Panc1 (cell line): ENCODE results near the gene SRSF4. TPM values are rescaled to one million over a fixed set of nuclear protein-coding genes. Genes with fewer than 3 reads are reported as not detected.

Source experiments
- ATAC-seq: fragments of 200-7000 bp; cut with Tn5 transposase; 2 replicates; pipeline ENCODE4 v1.9.1; 2020; ENCODE audit warnings: mild to moderate bottlenecking, moderate library complexity
- BruUV-seq: library from RNA; stranded (reverse); fragments of 400-500 nt; replicated peaks from 2 replicates; lab custom pipeline; 2021; lab: Mats Ljungman, UMichigan
- CTCF ChIA-PET: fragments of 300-600 bp; sonication (Branson Sonifier 250); formaldehyde crosslinking; loops from one replicate; lab custom pipeline; 2022; ENCODE audit warnings: antibody characterized with exemption; lab: Charles Lee
- POLR2A ChIA-PET: fragments of 300-600 bp; sonication (Branson Sonifier 250); formaldehyde crosslinking; loops from one replicate; lab custom pipeline; 2022; ENCODE audit warnings: antibody characterized with exemption; lab: Charles Lee
- DNase-seq: peaks from one replicate; pipeline ENCODE4 v3.0.0-alpha.2; 2010; ENCODE audit warnings: low read depth, low spot score
- H3K27ac ChIP-seq: 2 replicates; pipeline ENCODE4 v1.5.1; 2011; ENCODE audit warnings: mild to moderate bottlenecking, low read length, inconsistent platforms
- H3K27me3 ChIP-seq: fragments of 200-500 bp; sonication (Bioruptor generic); 2 replicates; pipeline ENCODE4 v1.6.0; 2014; ENCODE audit warnings: low read length, inconsistent platforms; ENCODE audit not compliant: control insufficient read depth, insufficient read depth
- H3K36me3 ChIP-seq: fragments of 200-500 bp; sonication (Bioruptor generic); 2 replicates; pipeline ENCODE4 v1.5.1; 2014; ENCODE audit warnings: inconsistent platforms, mild to moderate bottlenecking, low read length, moderate library complexity; ENCODE audit not compliant: control insufficient read depth, insufficient read depth
- H3K4me1 ChIP-seq: 2 replicates; pipeline ENCODE4 v1.5.1; 2011; ENCODE audit warnings: inconsistent platforms, mild to moderate bottlenecking, low read length, moderate library complexity; ENCODE audit not compliant: control insufficient read depth, insufficient read depth
- H3K4me3 ChIP-seq, 2 experiments: 2 replicates each; pipeline ENCODE4 v1.5.1; 2011 to 2012; ENCODE audit warnings: low read depth in 2 of 2, low read length in 2 of 2, mild to moderate bottlenecking in 2 of 2, inconsistent platforms in 1 of 2, moderate library complexity in 1 of 2
- H3K9me3 ChIP-seq: fragments of 200-500 bp; sonication (Bioruptor generic); 2 replicates; pipeline ENCODE4 v1.5.1; 2014; ENCODE audit warnings: low read depth, mild to moderate bottlenecking, inconsistent platforms, low read length, moderate library complexity; ENCODE audit not compliant: control insufficient read depth, insufficient read depth
- POLR2AphosphoS5 ChIP-seq: IDR thresholded peaks from 2 replicates; pipeline ENCODE4 v1.6.1; 2012; ENCODE audit warnings: mild to moderate bottlenecking, low read depth, low read length, moderate library complexity
- SIN3A ChIP-seq: IDR thresholded peaks from 2 replicates; pipeline ENCODE4 v1.6.1; 2012; ENCODE audit warnings: low read depth, mild to moderate bottlenecking, low read length, moderate library complexity, borderline replicate concordance; ENCODE audit not compliant: insufficient read depth
- TCF7L2 ChIP-seq: IDR thresholded peaks from 2 replicates; pipeline ENCODE4 v1.6.1; 2011; ENCODE audit warnings: mild to moderate bottlenecking, low read depth, low read length, inconsistent platforms
- in situ Hi-C: cut with HindIII; loops from 2 replicates; pipeline ENCODE4 v1.10.0; 2016; ENCODE audit warnings: low sequenced_read_pairs, low pct_unique_long_range_greater_than_20kb
- intact Hi-C: fragments of 100-400 bp; cut with micrococcal nuclease; formaldehyde crosslinking; loops from one replicate; pipeline ENCODE4 v1.10.0; 2022; ENCODE audit not compliant: unreplicated experiment
- total RNA-seq: library from RNA; stranded (reverse); gene quantifications from one replicate; pipeline ENCODE4 v1.2.1, GENCODE V29; 2021; ENCODE audit not compliant: unreplicated experiment
- TF ChIP-seq, protein P1 (sequence below): fragments of 450-650 bp; IDR thresholded peaks from 2 replicates; pipeline ENCODE4 v1.5.1; 2017; ENCODE audit warnings: mild to moderate bottlenecking
- TF ChIP-seq, protein P2 (sequence below), 2 experiments: IDR thresholded peaks; 2 replicates each; pipeline ENCODE4 v1.6.1; 2011 to 2012; ENCODE audit warnings: low read depth in 2 of 2, control low read depth in 1 of 2, low read length in 1 of 2, mild to moderate bottlenecking in 1 of 2, moderate library complexity in 1 of 2; ENCODE audit not compliant: insufficient read depth in 1 of 2

The SRSF4 gene
- total RNA-seq, 1 experiment from 2014 or later = 77.5 TPM

DNA sequence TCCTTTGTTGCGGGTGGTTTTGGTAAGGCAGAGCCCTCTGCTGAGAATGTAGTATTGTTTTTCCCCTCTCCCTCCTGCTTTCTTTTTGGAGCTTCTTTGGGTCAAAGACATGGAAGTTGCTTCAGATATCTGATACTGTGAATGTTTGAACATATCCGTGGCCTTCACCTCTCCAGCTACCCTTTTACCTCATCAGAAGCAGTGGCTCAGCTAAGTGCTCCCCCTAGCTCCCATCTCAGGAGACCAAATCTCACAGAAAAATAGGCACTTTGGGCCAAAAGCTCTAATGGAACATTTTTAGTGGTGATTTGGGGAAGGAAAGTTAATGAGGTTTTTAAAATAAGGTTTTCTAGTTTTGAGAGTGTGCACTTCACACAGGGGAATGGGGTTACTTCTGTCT, 64.3 kb downstream of the SRSF4 start:
- Histone ChIP-seq H3K27ac (no peak overlapping the region), H3K4me3 (no peak overlapping the region), H3K4me1 (no peaks in the 10 kb centered on the region), H3K36me3 (no peaks in the 10 kb centered on the region; the same call in 1 of the 2 replicates), H3K27me3 (no peaks in the 10 kb centered on the region; the same call in 1 of the 2 replicates), H3K9me3 (no peaks in the 10 kb centered on the region)
- no peak for ATAC-seq
- no TSS peak for BruUV-seq
- DNase-seq = no peak
- intact Hi-C loops = no loop called here
- TF ChIP-seq POLR2AphosphoS5 = no peak
- no peak for TF ChIP-seq SIN3A
- no peak for TF ChIP-seq TCF7L2
- TF ChIP-seq, protein P1, sequence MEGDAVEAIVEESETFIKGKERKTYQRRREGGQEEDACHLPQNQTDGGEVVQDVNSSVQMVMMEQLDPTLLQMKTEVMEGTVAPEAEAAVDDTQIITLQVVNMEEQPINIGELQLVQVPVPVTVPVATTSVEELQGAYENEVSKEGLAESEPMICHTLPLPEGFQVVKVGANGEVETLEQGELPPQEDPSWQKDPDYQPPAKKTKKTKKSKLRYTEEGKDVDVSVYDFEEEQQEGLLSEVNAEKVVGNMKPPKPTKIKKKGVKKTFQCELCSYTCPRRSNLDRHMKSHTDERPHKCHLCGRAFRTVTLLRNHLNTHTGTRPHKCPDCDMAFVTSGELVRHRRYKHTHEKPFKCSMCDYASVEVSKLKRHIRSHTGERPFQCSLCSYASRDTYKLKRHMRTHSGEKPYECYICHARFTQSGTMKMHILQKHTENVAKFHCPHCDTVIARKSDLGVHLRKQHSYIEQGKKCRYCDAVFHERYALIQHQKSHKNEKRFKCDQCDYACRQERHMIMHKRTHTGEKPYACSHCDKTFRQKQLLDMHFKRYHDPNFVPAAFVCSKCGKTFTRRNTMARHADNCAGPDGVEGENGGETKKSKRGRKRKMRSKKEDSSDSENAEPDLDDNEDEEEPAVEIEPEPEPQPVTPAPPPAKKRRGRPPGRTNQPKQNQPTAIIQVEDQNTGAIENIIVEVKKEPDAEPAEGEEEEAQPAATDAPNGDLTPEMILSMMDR = no peak
- TF ChIP-seq, protein P2, sequence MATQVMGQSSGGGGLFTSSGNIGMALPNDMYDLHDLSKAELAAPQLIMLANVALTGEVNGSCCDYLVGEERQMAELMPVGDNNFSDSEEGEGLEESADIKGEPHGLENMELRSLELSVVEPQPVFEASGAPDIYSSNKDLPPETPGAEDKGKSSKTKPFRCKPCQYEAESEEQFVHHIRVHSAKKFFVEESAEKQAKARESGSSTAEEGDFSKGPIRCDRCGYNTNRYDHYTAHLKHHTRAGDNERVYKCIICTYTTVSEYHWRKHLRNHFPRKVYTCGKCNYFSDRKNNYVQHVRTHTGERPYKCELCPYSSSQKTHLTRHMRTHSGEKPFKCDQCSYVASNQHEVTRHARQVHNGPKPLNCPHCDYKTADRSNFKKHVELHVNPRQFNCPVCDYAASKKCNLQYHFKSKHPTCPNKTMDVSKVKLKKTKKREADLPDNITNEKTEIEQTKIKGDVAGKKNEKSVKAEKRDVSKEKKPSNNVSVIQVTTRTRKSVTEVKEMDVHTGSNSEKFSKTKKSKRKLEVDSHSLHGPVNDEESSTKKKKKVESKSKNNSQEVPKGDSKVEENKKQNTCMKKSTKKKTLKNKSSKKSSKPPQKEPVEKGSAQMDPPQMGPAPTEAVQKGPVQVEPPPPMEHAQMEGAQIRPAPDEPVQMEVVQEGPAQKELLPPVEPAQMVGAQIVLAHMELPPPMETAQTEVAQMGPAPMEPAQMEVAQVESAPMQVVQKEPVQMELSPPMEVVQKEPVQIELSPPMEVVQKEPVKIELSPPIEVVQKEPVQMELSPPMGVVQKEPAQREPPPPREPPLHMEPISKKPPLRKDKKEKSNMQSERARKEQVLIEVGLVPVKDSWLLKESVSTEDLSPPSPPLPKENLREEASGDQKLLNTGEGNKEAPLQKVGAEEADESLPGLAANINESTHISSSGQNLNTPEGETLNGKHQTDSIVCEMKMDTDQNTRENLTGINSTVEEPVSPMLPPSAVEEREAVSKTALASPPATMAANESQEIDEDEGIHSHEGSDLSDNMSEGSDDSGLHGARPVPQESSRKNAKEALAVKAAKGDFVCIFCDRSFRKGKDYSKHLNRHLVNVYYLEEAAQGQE (IDR thresholded peaks at IDR 0.05; ENCODE audit: insufficient read depth in 1 of 2, low read depth in 2 of 2, low read length in 1 of 2) = no peak
- in situ Hi-C loops = no loop called here
- ChIA-PET POLR2A (no interaction called here), CTCF (interaction anchor here (0.7 kb wide), 1 partner anchor 235 kb away, joined by 4 read pairs; no protein-coding TSS in a partner anchor)

DNA sequence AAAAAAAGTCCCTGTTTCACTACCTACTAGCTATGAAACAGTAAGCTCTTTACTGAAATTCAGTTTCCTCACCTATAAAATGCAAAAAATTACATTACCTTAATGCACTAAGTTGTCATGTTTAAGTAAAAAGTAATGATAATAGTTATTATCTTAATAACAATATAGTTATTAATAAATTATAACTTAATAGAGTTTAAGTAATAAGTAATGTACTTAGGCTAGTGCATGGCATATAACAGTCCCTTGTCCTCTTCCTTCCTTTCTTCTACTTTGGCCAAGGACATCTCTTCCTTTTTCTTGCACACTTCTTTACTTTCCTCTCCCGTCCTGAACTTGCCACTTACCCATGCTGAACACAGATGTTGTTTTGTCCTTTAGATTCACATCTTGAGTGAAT, 67.0 kb downstream of the SRSF4 start:
- intact Hi-C loops = no loop called here
- in situ Hi-C loops = no loop called here
- TF ChIP-seq, protein P1 = no peak
- TF ChIP-seq SIN3A (no peak), TCF7L2 (no peak), POLR2AphosphoS5 (no peak)
- TF ChIP-seq, protein P2 (IDR thresholded peaks at IDR 0.05; ENCODE audit: insufficient read depth in 1 of 2, low read depth in 2 of 2, low read length in 1 of 2) = no peak
- ATAC-seq (no peak), DNase-seq (no peak)
- no peak overlapping the region for H3K27ac ChIP-seq
- CTCF ChIA-PET = interaction anchor here (0.6 kb wide), 1 partner anchor 1677 kb away, joined by 3 read pairs; no protein-coding TSS in a partner anchor
- POLR2A ChIA-PET = no interaction called here
- no peaks in the 10 kb centered on the region for H3K9me3 ChIP-seq
- no peak overlapping the region for H3K4me3 ChIP-seq
- no peaks in the 10 kb centered on the region for H3K27me3 ChIP-seq
- H3K4me1 ChIP-seq = no peaks in the 10 kb centered on the region
- BruUV-seq = no TSS peak
- H3K36me3 ChIP-seq = no peaks in the 10 kb centered on the region
